Adrenal gland (tissue), 5 donors: ENCODE data around the gene ZNF205.

Source experiments
- CTCF ChIP-seq, 6 experiments: fragments of 450-650 bp in 4 of 6; fragments of 200-600 bp in 2 of 6; sonication (generic) in 1 of 6; IDR thresholded peaks; 1 replicate in 5 of 6; 2 replicates in 1 of 6; pipeline versions ENCODE4 v1.5.1 to v1.8.0; 2016 to 2021; ENCODE audit warnings: antibody characterized with exemption in 6 of 6, mild to moderate bottlenecking in 2 of 6, moderate library complexity in 1 of 6
- POLR2A ChIP-seq, 2 donors: fragments of 450-650 bp; IDR thresholded peaks; one replicate each; pipeline ENCODE4 v1.6.1; 2017; ENCODE audit warnings: antibody characterized with exemption in 2 of 2, mild to moderate bottlenecking in 2 of 2, moderate library complexity in 1 of 2
- donor health status: DM: no; HTN: no; CAD: no.

- TF ChIP-seq CTCF (IDR thresholded peaks at IDR 0.05) = no peak
- no peak for TF ChIP-seq POLR2A (IDR thresholded peaks at IDR 0.05)
Measured at GRCh38 chr16:3065742-3066439, 46.5 kb upstream of the ZNF205 start.
